NCI-H460 (cell line): ENCODE measurements around the gene ARVCF. TPM values are rescaled to one million over a fixed set of nuclear protein-coding genes. Genes with fewer than 3 reads are reported as not detected.

Experiments used
- DNase-seq: peaks from one replicate; pipeline ENCODE4 v3.0.0-alpha.2; 2016; ENCODE audit warnings: low read depth; ENCODE audit errors: extremely low read depth
- small RNA-seq, 2 experiments: library from RNA; depleted of rRNA; stranded (forward); fragments of <200 nt; gene quantifications; one replicate each; pipeline ENCODE3, GENCODE V24; 2014
- total RNA-seq: library from RNA; depleted of rRNA; stranded (reverse); fragments of >200 nt; shearing (Covaris generic); gene quantifications from 2 replicates; pipeline ENCODE4 v1.2.3, GENCODE V29; 2014; rRNA removed

The ARVCF gene
- total RNA-seq, 1 experiment from 2014 or later, result 0.84 TPM

DNA sequence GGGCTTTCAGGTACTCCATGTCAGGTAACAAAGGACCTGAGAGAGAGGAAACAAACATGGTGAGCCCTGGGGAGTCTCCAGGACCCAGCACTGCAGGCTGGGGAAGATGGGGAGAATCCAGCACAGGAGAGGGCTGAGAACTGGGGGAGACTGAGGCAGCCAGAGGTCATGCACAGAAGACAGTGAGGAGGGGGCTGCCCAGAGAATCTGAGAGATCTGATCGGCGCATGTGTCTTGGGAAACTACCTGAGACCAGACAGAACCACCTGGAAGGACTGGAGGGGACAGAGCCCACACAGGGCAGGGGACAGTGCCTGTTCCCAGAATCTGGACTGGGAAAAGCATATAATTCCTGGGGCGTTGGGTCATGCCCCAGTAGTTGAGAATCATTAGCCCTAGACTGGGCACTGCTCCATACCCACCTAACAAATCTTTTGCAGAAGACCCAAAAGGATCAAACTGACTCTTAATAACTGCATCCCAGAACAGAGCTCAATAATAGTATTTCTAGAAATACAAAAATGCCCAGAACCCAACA lies 95.0 kb downstream of the ARVCF start:
- no peak for DNase-seq

Small RNAs within 50 kb of the gene (small RNA-seq; reads per million reads assigned to genes)
- 0.37 to 3.0 reads per million in 2 experiments for gene MIR185

Other genes starting within 250 kb of the ARVCF start
- 9.6 and 11.7 TPM in 2 replicates for gene GNB1L, start 161.9 kb downstream of the ARVCF start, total RNA-seq
- gene RTL10, start 161.9 kb downstream of the ARVCF start, total RNA-seq, result 12.7 and 13.0 TPM in 2 replicates
- 90.3 and 100 TPM in 2 replicates for gene COMT, start 75.1 kb downstream of the ARVCF start, total RNA-seq
- gene TXNRD2, start 75.0 kb downstream of the ARVCF start, total RNA-seq, result 36.4 and 38.2 TPM in 2 replicates
- 13.0 and 15.2 TPM in 2 replicates for gene TANGO2, start 4.3 kb upstream of the ARVCF start, total RNA-seq
- gene DGCR8, start 63.4 kb upstream of the ARVCF start, total RNA-seq, result 12.7 and 15.2 TPM in 2 replicates
- 186 and 247 TPM in 2 replicates for gene RANBP1, start 99.3 kb upstream of the ARVCF start, total RNA-seq
- gene TRMT2A, start 100.4 kb upstream of the ARVCF start, total RNA-seq, result 23.8 and 29.1 TPM in 2 replicates
- gene ZDHHC8, start 115.0 kb upstream of the ARVCF start, total RNA-seq, result 6.5 and 8.1 TPM in 2 replicates
- gene CCDC188, start 134.2 kb upstream of the ARVCF start, total RNA-seq, result not detected in 2 replicates